GM12878 (cell line): ENCODE data around the gene ATP5F1D. TPM values are rescaled to one million over a fixed set of nuclear protein-coding genes. Genes with fewer than 3 reads are reported as not detected.

Experiments
- BHLHE40 ChIP-seq, 2 experiments: fragments of 450-650 bp in 1 of 2; IDR thresholded peaks; 2 replicates each; pipeline ENCODE4 v1.6.1; 2011 to 2017; ENCODE audit warnings: low read depth in 2 of 2, borderline replicate concordance in 1 of 2, improper control_type of control experiment in 1 of 2, low read length in 1 of 2, mild to moderate bottlenecking in 1 of 2
- CBFB ChIP-seq: IDR thresholded peaks from 2 replicates; pipeline ENCODE4 v1.6.1; 2016; ENCODE audit warnings: antibody characterized with exemption, low read depth
- CBX5 ChIP-seq: sonication (generic); IDR thresholded peaks from 2 replicates; pipeline ENCODE4 v1.6.1; 2016; ENCODE audit warnings: low read depth, moderate library complexity, mild to moderate bottlenecking, inconsistent platforms
- FOS ChIP-seq: IDR thresholded peaks from 3 replicates; pipeline ENCODE4 v1.6.1; 2011; ENCODE audit warnings: borderline replicate concordance; ENCODE audit not compliant: insufficient read length; ENCODE audit errors: extremely low read depth
- HCFC1 ChIP-seq: fragments of 150-350 bp; IDR thresholded peaks from 2 replicates; pipeline ENCODE4 v1.6.1; 2014; ENCODE audit warnings: low read length
- HDGF ChIP-seq: fragments of 450-650 bp; IDR thresholded peaks from 2 replicates; pipeline ENCODE4 v1.6.1; 2016; ENCODE audit warnings: antibody characterized with exemption
- IRF3 ChIP-seq: fragments of 450-650 bp; IDR thresholded peaks from 2 replicates; pipeline ENCODE4 v1.6.1; 2014; ENCODE audit warnings: mild to moderate bottlenecking
- IRF4 ChIP-seq: IDR thresholded peaks from 2 replicates; pipeline ENCODE4 v1.6.1; 2011; ENCODE audit warnings: low read depth, low read length
- MXI1 ChIP-seq: fragments of 150-350 bp; IDR thresholded peaks from 2 replicates; pipeline ENCODE4 v1.6.1; 2011; ENCODE audit warnings: low read depth, mild to moderate bottlenecking, inconsistent platforms, low read length, improper control_type of control experiment
- NFYA ChIP-seq: IDR thresholded peaks from 2 replicates; pipeline ENCODE4 v1.6.1; 2011; ENCODE audit warnings: low read depth, mild to moderate bottlenecking, low read length, improper control_type of control experiment, borderline replicate concordance
- NFYB ChIP-seq: IDR thresholded peaks from 2 replicates; pipeline ENCODE4 v1.6.1; 2011; ENCODE audit warnings: low read depth, mild to moderate bottlenecking, low read length, improper control_type of control experiment, moderate library complexity; ENCODE audit not compliant: insufficient read depth
- NR2C1 ChIP-seq: fragments of 450-650 bp; IDR thresholded peaks from 2 replicates; pipeline ENCODE4 v1.6.1; 2017; ENCODE audit warnings: antibody characterized with exemption, mild to moderate bottlenecking, moderate library complexity
- NR2F1 ChIP-seq: fragments of 450-650 bp; conservative IDR thresholded peaks from 2 replicates; pipeline ENCODE4 v1.6.1; 2017; ENCODE audit warnings: mild to moderate bottlenecking
- PAX5 ChIP-seq: IDR thresholded peaks from 2 replicates; pipeline ENCODE4 v1.6.1; 2011; ENCODE audit warnings: low read depth, low read length, borderline replicate concordance
- POLR2A ChIP-seq: IDR thresholded peaks from 2 replicates; pipeline ENCODE4 v1.6.1; 2011; ENCODE audit warnings: low read depth, mild to moderate bottlenecking, low read length
- POLR2AphosphoS2 ChIP-seq: IDR thresholded peaks from 2 replicates; pipeline ENCODE4 v1.6.1; 2011; ENCODE audit warnings: low read depth, mild to moderate bottlenecking, low read length, improper control_type of control experiment, moderate library complexity
- REST ChIP-seq: IDR thresholded peaks from 2 replicates; pipeline ENCODE4 v1.6.1; 2012; ENCODE audit warnings: mild to moderate bottlenecking, low read depth, low read length
- RFX5 ChIP-seq: IDR thresholded peaks from 2 replicates; pipeline ENCODE4 v1.6.1; 2011; ENCODE audit warnings: low read depth, low read length, improper control_type of control experiment
- SMARCA5 ChIP-seq: fragments of 450-650 bp; IDR thresholded peaks from 2 replicates; pipeline ENCODE4 v1.6.1; 2017; ENCODE audit warnings: mild to moderate bottlenecking
- TCF3 ChIP-seq: IDR thresholded peaks from 2 replicates; pipeline ENCODE4 v1.6.1; 2012; ENCODE audit warnings: low read depth, mild to moderate bottlenecking, low read length, borderline replicate concordance; ENCODE audit not compliant: insufficient read depth
- USF2 ChIP-seq: IDR thresholded peaks from 2 replicates; pipeline ENCODE4 v1.6.1; 2011; ENCODE audit warnings: low read depth, low read length, improper control_type of control experiment, borderline replicate concordance
- ZNF207 ChIP-seq: fragments of 450-650 bp; IDR thresholded peaks from 2 replicates; pipeline ENCODE4 v1.6.1; 2014; ENCODE audit warnings: antibody characterized with exemption, mild to moderate bottlenecking, borderline replicate concordance
- ZNF24 ChIP-seq: fragments of 450-650 bp; IDR thresholded peaks from 2 replicates; pipeline ENCODE4 v1.6.1; 2017; ENCODE audit warnings: antibody characterized with exemption, mild to moderate bottlenecking
- ZNF384 ChIP-seq: IDR thresholded peaks from 2 replicates; pipeline ENCODE4 v1.6.1; 2012; ENCODE audit warnings: low read depth, mild to moderate bottlenecking, low read length, improper control_type of control experiment, borderline replicate concordance
- ZZZ3 ChIP-seq: IDR thresholded peaks from 2 replicates; pipeline ENCODE4 v1.6.1; 2011; ENCODE audit warnings: low read depth; ENCODE audit not compliant: control insufficient read depth, insufficient read length
- polyA plus RNA-seq, 11 experiments: library from polyadenylated mRNA; depleted of rRNA in 4 of 11; unstranded in 6 of 11; stranded (reverse) in 5 of 11; fragments of >200 nt; fragmentation: Nextera tagmentation in 4 of 11; fragmentation: Illumina TruSeq in 1 of 11; extraction: Ambion mirVana in 4 of 11; extraction: Trizol in 1 of 11; gene quantifications; 1 replicate in 1 of 11; 2 replicates in 10 of 11; pipeline versions ENCODE4 v1.2.1 to v1.2.3, GENCODE V29; 2011 to 2016; ENCODE audit warnings: inconsistent platforms in 2 of 11, missing spikeins in 2 of 11, low read depth in 1 of 11
- total RNA-seq, 4 experiments: library from RNA; depleted of rRNA in 3 of 4; stranded (reverse); fragments of >200 nt in 3 of 4; fragmentation: Illumina TruSeq in 1 of 4; extraction: Trizol in 1 of 4; gene quantifications; 2 replicates each; pipeline versions ENCODE4 v1.2.1 to v1.2.3, GENCODE V29; 2013 to 2021

The ATP5F1D gene
- total and polyA plus RNA-seq, 10 of the 15 experiments (the other 5 are each of a cell fraction or from before 2014, with no cell fraction given): 7.2 to 357 (median 49.5) TPM

- TF ChIP-seq IRF4: no peak
- TF ChIP-seq TCF3: no peak
- TF ChIP-seq POLR2A: peak; percentile 85
- no peak for TF ChIP-seq ZNF207
- TF ChIP-seq NFYA: no peak
- TF ChIP-seq SMARCA5: peak; percentile 76
- TF ChIP-seq USF2: no peak
- 0 out of 2 replicates have a peak, but pooled peaks have one; percentile 60 for TF ChIP-seq HDGF
- peak; percentile 38; the same call in 1 of the 2 replicates for TF ChIP-seq CBFB
- TF ChIP-seq MXI1: peak; percentile 35; the same call in 1 of the 2 replicates
- no peak for TF ChIP-seq ZNF24
- TF ChIP-seq FOS: peak; percentile 51
- peak; percentile 16 to 87; a peak in 2 of 4 replicates for TF ChIP-seq BHLHE40 (IDR thresholded peaks at IDR 0.05; ENCODE audit: borderline replicate concordance in 1 of 2, low read depth in 2 of 2, low read length in 1 of 2)
- TF ChIP-seq ZZZ3: no peak
- peak; percentile 95 for TF ChIP-seq NR2C1
- peak; percentile 88 for TF ChIP-seq IRF3
- no peak for TF ChIP-seq CBX5
- TF ChIP-seq RFX5: peak; percentile 60; the same call in 1 of the 2 replicates
- peak; percentile 43; the same call in 1 of the 2 replicates for TF ChIP-seq POLR2AphosphoS2
- no peak for TF ChIP-seq PAX5
- no peak for TF ChIP-seq ZNF384
- TF ChIP-seq NR2F1: peak; percentile 100
- TF ChIP-seq NFYB: peak; percentile 85
- TF ChIP-seq REST: no peak
- TF ChIP-seq HCFC1: peak; percentile 55; the same call in 1 of the 2 replicates
These were observed 36.1 kb upstream of the ATP5F1D start, which contains the start of gene STK11 (continued) for GRCh38 chr19:1205114-1206099.
